HepG2 (cell line): ENCODE data around the gene TMEM134.

Experiments used
- POLR2A ChIP-seq, 2 experiments: IDR thresholded peaks; 2 replicates each; pipeline ENCODE4 v1.6.1; 2011; ENCODE audit warnings: low read depth in 2 of 2, low read length in 2 of 2, mild to moderate bottlenecking in 1 of 2, moderate library complexity in 1 of 2; ENCODE audit not compliant: insufficient read depth in 1 of 2
- TF ChIP-seq, protein P1 (sequence below): sonication (generic); formaldehyde crosslinking; IDR thresholded peaks from 2 replicates; pipeline ENCODE4 v1.5.0; 2020; ENCODE audit warnings: mild to moderate bottlenecking, missing genetic modification reagents, moderate library complexity
- TF ChIP-seq, protein P2 (sequence below): sonication (generic); formaldehyde crosslinking; IDR thresholded peaks from 2 replicates; pipeline ENCODE4 v1.8.0; 2022; ENCODE audit warnings: missing genetic modification reagents, mild to moderate bottlenecking, inconsistent platforms, borderline replicate concordance

DNA sequence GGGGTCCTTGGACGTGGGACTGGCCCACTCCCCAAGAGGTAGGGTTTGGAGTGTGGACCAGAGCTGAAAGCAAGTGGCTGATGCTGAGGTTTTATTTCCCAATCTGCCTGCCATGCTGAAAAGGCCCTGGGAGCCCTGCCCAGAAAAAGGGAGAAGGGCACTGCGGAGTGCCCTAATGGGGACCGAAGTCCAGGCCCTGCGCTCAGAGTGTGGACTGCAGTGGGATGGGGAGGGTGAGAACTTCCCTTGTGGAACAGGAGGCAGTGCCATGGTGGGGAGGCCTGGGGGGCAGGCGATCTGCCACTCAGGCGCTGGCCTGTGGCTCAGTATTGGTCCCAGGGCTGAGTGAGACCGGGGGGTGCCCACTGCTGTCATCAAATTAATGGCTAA, 20.8 kb downstream of the TMEM134 start:
- TF ChIP-seq, protein P1, sequence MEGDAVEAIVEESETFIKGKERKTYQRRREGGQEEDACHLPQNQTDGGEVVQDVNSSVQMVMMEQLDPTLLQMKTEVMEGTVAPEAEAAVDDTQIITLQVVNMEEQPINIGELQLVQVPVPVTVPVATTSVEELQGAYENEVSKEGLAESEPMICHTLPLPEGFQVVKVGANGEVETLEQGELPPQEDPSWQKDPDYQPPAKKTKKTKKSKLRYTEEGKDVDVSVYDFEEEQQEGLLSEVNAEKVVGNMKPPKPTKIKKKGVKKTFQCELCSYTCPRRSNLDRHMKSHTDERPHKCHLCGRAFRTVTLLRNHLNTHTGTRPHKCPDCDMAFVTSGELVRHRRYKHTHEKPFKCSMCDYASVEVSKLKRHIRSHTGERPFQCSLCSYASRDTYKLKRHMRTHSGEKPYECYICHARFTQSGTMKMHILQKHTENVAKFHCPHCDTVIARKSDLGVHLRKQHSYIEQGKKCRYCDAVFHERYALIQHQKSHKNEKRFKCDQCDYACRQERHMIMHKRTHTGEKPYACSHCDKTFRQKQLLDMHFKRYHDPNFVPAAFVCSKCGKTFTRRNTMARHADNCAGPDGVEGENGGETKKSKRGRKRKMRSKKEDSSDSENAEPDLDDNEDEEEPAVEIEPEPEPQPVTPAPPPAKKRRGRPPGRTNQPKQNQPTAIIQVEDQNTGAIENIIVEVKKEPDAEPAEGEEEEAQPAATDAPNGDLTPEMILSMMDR: no peak
- TF ChIP-seq, protein P2, sequence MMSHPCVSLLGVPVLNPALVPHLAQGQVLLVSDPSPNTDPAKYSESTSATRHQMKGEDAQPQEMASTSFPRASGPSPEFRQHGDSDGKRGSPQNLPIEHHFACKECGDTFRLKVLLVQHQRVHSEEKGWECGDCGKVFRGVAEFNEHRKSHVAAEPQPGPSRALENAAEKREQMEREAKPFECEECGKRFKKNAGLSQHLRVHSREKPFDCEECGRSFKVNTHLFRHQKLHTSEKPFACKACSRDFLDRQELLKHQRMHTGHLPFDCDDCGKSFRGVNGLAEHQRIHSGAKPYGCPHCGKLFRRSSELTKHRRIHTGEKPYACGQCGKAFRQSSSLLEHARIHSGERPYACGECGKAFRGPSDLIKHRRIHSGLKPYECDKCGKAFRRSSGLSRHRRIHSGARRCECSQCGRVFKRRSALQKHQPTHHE (CRISPR knock-in tag): no peak
- no peak for TF ChIP-seq POLR2A (IDR thresholded peaks at IDR 0.05; ENCODE audit: insufficient read depth in 1 of 2, low read depth in 2 of 2, low read length in 2 of 2)
